Skin epidermis (tissue), 12 donors: ENCODE measurements around the gene STEEP1.
"Not testable (repeated sequence)": the region's sequence is repeated elsewhere in the genome, so short reads cannot be mapped to it uniquely, and the experiment has no call there.

ENCODE experiments used
- H3K27ac ChIP-seq, 21 experiments: fragments of 200-600 bp; sonication (generic) in 11 of 21; one replicate each; pipeline ENCODE4 v1.5.0; 2020; ENCODE audit warnings: mild to moderate bottlenecking in 3 of 21, inconsistent platforms in 2 of 21, moderate library complexity in 2 of 21
- H3K4me3 ChIP-seq, 7 experiments: fragments of 200-600 bp; sonication (generic) in 2 of 7; one replicate each; pipeline ENCODE4 v1.5.0; 2020; ENCODE audit warnings: inconsistent platforms in 2 of 7, mild to moderate bottlenecking in 2 of 7, moderate library complexity in 1 of 7

The STEEP1 gene

GRCh38 chrX:119539872-119540271 is 25.3 kb downstream of the STEEP1 start:
- no peak overlapping the region for H3K27ac ChIP-seq
- no peak overlapping the region for H3K4me3 ChIP-seq

- no peak overlapping the region for H3K27ac ChIP-seq
- no peak overlapping the region for H3K4me3 ChIP-seq
Measured at GRCh38 chrX:119537487-119537886, 27.7 kb downstream of the STEEP1 start.

DNA sequence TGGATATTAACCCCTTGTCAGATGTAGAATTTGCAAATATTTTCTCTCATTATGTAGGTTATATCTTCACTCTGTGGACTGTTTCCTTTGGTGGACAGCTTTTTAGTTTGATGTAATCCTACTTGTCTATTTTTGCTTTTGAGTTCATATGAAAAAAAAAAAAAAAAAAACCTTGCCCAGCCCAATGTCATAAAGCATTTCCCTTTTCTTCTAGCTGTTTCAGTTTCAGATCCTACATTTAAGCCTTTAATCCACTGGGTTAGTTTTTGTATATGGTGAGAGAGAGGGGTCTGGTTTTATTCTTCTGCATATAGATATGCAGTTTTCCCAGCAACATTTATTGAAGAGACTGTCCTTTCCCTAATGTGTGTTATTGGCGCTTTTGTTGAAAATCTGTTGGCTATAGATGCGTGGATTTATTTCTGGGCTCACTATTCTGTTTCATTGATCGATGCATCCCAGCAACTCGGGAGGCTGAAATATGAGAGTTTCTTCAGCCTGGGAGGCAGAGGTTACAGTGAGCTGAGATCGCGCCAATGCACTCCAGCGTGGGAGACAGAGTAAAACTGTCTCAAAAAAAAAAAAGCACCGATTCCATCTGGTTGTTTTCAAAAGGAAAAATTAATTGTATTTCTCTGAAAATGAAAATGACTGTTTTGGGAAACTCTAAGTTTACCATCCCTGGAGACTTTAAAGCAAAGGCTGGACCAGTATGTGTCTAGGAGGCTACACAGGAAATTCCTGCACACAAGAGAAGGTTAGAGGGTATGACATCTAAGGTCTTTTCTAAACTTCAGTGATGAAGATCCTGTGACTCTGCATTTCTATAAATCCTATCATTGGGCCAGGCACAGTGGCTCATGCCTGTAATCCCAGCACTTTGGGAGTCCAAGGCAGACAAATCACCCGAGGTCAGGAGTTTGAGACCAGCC is 35.6 kb downstream of the STEEP1 start:
- H3K27ac ChIP-seq, result no peak overlapping the region

GRCh38 chrX:119523664-119524184 is 41.5 kb downstream of the STEEP1 start:
- no peak overlapping the region for H3K27ac ChIP-seq
- H3K4me3 ChIP-seq, result no peak overlapping the region

More for the DNA sequence above, 35.6 kb downstream of the STEEP1 start:
- H3K4me3 ChIP-seq, result no peak overlapping the region

GRCh38 chrX:119521246-119521645 is 44.0 kb downstream of the STEEP1 start:
- Histone ChIP-seq H3K27ac (no peak overlapping the region), H3K4me3 (no peak overlapping the region)

GRCh38 chrX:119518371-119518770 is 46.8 kb downstream of the STEEP1 start:
- no peak overlapping the region for H3K4me3 ChIP-seq
- H3K27ac ChIP-seq, result no peak overlapping the region

- Histone ChIP-seq H3K27ac (no peak overlapping the region), H3K4me3 (no peak overlapping the region)
Measured at GRCh38 chrX:119516157-119516702, 49.0 kb downstream of the STEEP1 start.

GRCh38 chrX:119512146-119512800 is 52.9 kb downstream of the STEEP1 start:
- no peak overlapping the region for H3K27ac ChIP-seq
- no peak overlapping the region for H3K4me3 ChIP-seq

- H3K4me3 ChIP-seq, result no peak overlapping the region
- H3K27ac ChIP-seq, result peak overlapping the region in 2 of 21 experiments; percentile 16 to 24
Measured at GRCh38 chrX:119507206-119507605, 58.0 kb downstream of the STEEP1 start.

DNA sequence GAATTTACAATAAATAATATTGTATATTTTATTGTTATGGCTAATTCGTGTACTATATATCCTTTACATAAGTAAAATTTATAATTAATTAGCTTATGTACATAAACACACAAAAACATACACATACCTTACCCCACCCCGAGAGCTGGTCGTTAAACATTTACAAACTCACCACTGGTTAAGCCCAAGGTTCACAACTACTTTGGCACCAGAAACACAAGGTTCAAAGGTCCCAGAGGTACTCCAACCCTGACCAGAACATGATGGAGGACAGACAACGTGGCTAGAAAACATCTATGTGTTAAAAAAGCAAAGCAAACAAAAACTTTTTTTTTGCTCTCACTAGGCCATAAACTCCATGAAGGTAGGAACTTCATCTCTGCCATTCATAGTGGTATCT is 59.3 kb downstream of the STEEP1 start:
- Histone ChIP-seq H3K27ac (no peak overlapping the region), H3K4me3 (no peak overlapping the region)

DNA sequence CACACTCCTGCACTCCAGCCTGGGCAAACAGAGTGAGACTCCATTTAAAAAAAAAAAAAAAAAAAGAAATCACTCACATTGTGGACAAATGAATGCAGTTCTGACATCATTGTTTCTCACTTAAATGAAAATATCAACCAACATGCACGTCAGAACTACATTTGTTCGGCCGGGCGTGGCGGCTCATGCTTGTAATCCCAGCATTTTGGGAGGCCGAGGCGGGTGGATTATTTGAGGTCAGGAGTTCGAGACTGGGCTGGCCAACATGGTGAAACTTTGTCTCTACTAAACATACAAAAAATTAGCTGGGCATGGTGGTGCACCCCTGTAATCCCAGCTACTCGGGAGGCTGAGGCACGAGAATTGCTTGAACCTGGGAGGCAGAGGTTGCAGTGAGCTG is 60.1 kb downstream of the STEEP1 start:
- not testable (repeated sequence) for H3K4me3 ChIP-seq, H3K27ac ChIP-seq

GRCh38 chrX:119503484-119503861 is 61.7 kb downstream of the STEEP1 start:
- Histone ChIP-seq H3K27ac (peak overlapping the region in 20 of 21 experiments; percentile 12 to 81 (median 60)), H3K4me3 (no peak overlapping the region)

DNA sequence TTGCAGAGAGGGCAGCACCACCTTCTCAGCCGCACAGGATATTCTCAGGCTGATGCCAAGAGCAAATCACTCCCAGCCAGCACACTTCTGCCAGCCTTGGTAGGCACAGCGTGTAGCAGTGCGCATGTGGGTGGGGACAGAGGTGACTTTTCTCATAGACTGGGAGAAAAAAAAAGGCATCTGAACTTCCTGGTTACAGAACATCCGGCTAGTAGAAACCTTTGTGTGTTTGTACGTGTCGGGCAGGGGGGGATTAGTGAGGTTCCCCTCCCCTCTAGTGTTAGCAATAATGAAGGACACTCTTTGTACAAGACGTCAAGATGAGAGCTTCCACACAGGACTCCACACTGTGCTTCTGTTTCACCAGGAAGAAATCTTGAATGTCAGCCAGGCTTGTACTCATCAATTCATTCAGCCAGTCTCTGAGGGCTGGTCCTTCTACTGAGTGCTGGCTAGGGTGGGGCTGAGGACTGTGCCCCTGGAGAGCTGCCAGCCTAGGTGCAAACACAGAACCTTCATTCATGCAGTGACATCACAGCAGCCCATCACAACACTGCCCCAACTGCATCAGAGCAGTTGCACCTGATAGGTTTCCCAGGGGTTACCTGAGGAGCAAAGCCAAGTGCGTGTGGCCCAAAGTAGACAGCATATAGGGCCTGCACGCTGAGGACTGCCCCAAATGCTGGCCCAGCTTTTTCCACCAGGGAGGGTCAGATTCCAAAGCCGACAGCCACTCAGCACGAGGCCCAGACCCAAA is 62.3 kb downstream of the STEEP1 start:
- no peak overlapping the region for H3K4me3 ChIP-seq
- H3K27ac ChIP-seq, result peak overlapping the region in 19 of 21 experiments; percentile 16 to 81 (median 69)

DNA sequence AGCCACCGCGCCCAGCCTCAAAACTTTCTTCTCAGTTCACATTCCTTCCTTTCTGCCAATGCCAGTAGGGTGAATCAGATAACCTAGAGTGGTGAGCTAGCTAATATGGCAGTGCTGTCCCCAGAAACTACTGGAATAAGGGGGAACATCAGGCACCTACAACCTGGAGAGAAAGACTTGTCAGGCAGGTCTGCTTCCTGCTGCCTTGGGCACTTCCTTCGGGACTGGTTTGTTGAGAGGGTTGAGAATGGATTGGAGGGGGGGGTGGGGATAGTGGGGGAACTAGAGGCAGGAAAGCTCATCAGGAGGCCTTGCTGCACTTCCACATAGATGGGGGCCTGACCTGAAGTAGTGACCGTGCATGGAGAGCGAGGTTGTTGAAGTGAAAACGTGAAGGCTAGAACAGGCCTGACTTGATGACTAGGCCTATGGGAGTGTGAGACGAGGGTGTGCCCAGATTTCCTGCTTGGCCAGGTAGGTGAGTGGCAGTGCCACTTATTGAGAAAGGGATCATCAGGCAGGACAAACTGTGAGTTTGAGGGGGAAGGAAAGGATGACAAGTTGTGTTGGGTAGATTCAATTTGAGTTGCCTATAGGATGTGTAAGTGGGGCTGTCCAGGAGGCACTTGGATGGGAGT is 63.6 kb downstream of the STEEP1 start:
- Histone ChIP-seq H3K27ac (peak overlapping the region in 19 of 21 experiments; percentile 49 to 81 (median 69)), H3K4me3 (no peak overlapping the region)

DNA sequence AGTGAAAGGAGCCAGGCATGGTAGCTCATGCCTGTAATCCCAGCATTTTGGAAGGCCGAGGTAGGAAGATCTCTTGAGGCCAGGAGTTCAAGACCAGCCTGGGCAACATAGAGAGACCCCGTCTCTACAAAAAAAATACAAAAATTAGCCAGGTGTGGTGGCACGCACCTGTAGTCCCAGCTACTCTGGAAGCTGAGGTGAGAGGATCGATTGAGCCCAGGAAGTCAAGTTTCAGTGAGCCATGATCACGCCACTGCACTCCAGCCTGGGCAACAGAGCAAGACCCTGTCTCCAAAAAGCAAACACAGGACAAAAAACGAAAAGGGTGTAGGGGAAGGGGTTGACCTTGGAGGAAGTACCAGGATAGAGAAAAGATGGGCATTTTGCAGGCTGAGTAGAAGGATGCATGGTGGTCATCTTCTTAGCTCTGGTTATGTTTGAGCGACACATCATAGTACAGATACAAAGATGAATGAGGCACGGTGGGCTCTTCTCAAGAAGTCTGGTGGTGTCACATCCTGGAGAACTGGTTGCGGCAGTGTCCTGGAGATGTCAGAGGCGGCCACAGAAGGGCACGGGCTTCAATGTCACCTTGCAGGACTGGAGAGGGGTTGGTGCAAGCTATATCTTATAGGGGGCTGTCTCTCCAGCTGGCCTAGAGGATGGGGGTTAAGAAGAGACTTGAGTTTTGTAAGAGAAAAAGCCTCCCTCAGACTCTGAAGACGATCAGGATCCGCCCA is 65.0 kb downstream of the STEEP1 start:
- Histone ChIP-seq H3K4me3 (no peak overlapping the region), H3K27ac (peak overlapping the region in 11 of 21 experiments; percentile 8 to 80 (median 66))

DNA sequence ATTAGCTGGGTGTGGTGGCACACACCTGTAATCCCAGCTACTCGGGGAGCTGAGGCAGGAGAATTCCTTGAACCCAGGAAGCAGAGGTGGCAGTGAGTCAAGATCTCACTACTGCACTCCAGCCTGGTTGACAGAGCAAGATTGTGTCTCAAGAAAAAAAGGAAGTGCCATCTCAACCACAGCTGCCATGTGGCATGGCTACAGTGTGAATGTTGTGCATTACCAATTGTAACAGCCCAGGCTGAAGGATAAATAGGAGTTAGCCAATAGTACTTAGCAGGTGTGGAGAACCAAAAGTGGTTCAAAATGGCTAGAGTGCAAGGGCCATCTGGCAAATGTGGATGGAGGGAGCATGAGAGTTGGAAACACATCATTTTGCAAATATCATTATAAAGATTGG is 68.0 kb downstream of the STEEP1 start:
- Histone ChIP-seq H3K27ac (no peak overlapping the region), H3K4me3 (no peak overlapping the region)

- Histone ChIP-seq H3K27ac (peak overlapping the region in 9 of 21 experiments; percentile 4 to 69 (median 38)), H3K4me3 (no peak overlapping the region)
Measured at GRCh38 chrX:119495734-119496726, 69.2 kb downstream of the STEEP1 start.
